ENCODE measurements around the gene DIAPH2. TPM values are rescaled to one million over a fixed set of nuclear protein-coding genes. Genes with fewer than 3 reads are reported as not detected.
A peak's percentile ranks its signal among the peaks of the same experiment; 100 is the strongest.

Gene DIAPH2
- total RNA-seq, 1 donor from 2014 or later = 34.7 TPM

- DNase-seq (ENCODE audit: extremely low read depth, low read depth, low spot score) = peak; percentile 34
These were observed 239.9 kb downstream of the DIAPH2 start for GRCh38 chrX:96924581-96924980.

GRCh38 chrX:96929036-96929435, 244.4 kb downstream of the DIAPH2 start:
- no peak for DNase-seq (ENCODE audit: extremely low read depth, low read depth, low spot score)

GRCh38 chrX:96957718-96958117, 273.1 kb downstream of the DIAPH2 start:
- no peak for DNase-seq (ENCODE audit: extremely low read depth, low read depth, low spot score)

GRCh38 chrX:96971812-96972211, 287.2 kb downstream of the DIAPH2 start:
- DNase-seq (ENCODE audit: extremely low read depth, low read depth, low spot score) = no peak

- DNase-seq (ENCODE audit: extremely low read depth, low read depth, low spot score) = no peak
These were observed 294.3 kb downstream of the DIAPH2 start for GRCh38 chrX:96978906-96979305.

- DNase-seq (ENCODE audit: extremely low read depth, low read depth, low spot score) = no peak
These were observed 295.1 kb downstream of the DIAPH2 start for GRCh38 chrX:96979766-96980165.

- no peak for DNase-seq (ENCODE audit: extremely low read depth, low read depth, low spot score)
These were observed 297.5 kb downstream of the DIAPH2 start for GRCh38 chrX:96982161-96982560.

GRCh38 chrX:96984538-96984937, 299.9 kb downstream of the DIAPH2 start:
- no peak for DNase-seq (ENCODE audit: extremely low read depth, low read depth, low spot score)

GRCh38 chrX:96985046-96985445, 300.4 kb downstream of the DIAPH2 start:
- DNase-seq (ENCODE audit: extremely low read depth, low read depth, low spot score) = no peak

GRCh38 chrX:96987228-96987627, 302.6 kb downstream of the DIAPH2 start:
- no peak for DNase-seq (ENCODE audit: extremely low read depth, low read depth, low spot score)

- no peak for DNase-seq (ENCODE audit: extremely low read depth, low read depth, low spot score)
These were observed 305.4 kb downstream of the DIAPH2 start for GRCh38 chrX:96989830-96990571.

GRCh38 chrX:96994093-96994492, 309.5 kb downstream of the DIAPH2 start:
- DNase-seq (ENCODE audit: extremely low read depth, low read depth, low spot score) = no peak

GRCh38 chrX:96997196-96997595, 312.6 kb downstream of the DIAPH2 start:
- no peak for DNase-seq (ENCODE audit: extremely low read depth, low read depth, low spot score)

- no peak for DNase-seq (ENCODE audit: extremely low read depth, low read depth, low spot score)
These were observed 316.2 kb downstream of the DIAPH2 start for GRCh38 chrX:97000682-97001368.

- no peak for DNase-seq (ENCODE audit: extremely low read depth, low read depth, low spot score)
These were observed 321.5 kb downstream of the DIAPH2 start for GRCh38 chrX:97006167-97006566.

GRCh38 chrX:97009391-97009790, 324.7 kb downstream of the DIAPH2 start:
- DNase-seq (ENCODE audit: extremely low read depth, low read depth, low spot score) = no peak

- DNase-seq (ENCODE audit: extremely low read depth, low read depth, low spot score) = no peak
These were observed 326.9 kb downstream of the DIAPH2 start for GRCh38 chrX:97011540-97011939.

- DNase-seq (ENCODE audit: extremely low read depth, low read depth, low spot score) = no peak
These were observed 331.5 kb downstream of the DIAPH2 start for GRCh38 chrX:97016106-97016505.

GRCh38 chrX:97021680-97022079, 337.0 kb downstream of the DIAPH2 start:
- DNase-seq (ENCODE audit: extremely low read depth, low read depth, low spot score) = no peak

- no peak for DNase-seq (ENCODE audit: extremely low read depth, low read depth, low spot score)
These were observed 341.8 kb downstream of the DIAPH2 start for GRCh38 chrX:97026406-97026805.

- DNase-seq (ENCODE audit: extremely low read depth, low read depth, low spot score) = no peak
These were observed 342.8 kb downstream of the DIAPH2 start for GRCh38 chrX:97027384-97027922.

- DNase-seq (ENCODE audit: extremely low read depth, low read depth, low spot score) = no peak
These were observed 345.8 kb downstream of the DIAPH2 start for GRCh38 chrX:97030463-97030862.
